Measurements from ENCODE around the gene RNF213.

RNF213 gene

DNA sequence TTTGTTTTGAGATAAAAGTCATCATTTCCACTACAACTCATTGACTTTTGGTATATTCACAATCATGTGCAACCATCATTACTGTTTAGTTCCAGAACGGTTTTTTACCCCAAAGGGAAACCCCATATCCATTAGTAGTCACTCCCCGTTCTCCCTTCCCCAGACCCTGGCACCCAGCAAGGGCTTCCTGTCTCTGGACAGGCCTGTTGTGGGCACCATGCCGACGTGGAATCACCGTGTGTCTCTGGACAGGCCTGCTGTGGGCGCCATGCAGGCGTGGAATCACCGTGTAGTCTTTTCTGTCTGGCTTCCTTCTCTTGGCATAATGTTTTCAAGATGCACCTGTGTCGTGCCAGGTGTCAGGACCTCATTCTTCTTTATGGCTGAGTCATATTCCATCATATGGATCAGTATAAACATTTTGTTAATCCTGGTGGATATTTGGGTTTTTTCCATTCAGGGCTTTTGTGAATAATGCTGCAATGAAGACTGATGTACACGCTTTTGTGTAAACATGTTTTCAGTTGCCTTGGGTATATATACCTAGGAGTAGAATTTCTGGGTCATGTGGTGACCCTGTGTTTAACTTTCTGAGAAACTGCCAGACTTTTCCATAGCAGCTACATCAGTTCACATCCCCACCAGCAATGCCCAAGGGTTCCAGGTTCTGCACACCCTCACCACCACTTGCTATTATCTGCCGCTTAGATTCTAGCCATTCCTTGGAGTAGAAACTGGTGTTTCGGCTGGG is 173.4 kb downstream of the RNF213 start:
- TF ChIP-seq, protein P1, sequence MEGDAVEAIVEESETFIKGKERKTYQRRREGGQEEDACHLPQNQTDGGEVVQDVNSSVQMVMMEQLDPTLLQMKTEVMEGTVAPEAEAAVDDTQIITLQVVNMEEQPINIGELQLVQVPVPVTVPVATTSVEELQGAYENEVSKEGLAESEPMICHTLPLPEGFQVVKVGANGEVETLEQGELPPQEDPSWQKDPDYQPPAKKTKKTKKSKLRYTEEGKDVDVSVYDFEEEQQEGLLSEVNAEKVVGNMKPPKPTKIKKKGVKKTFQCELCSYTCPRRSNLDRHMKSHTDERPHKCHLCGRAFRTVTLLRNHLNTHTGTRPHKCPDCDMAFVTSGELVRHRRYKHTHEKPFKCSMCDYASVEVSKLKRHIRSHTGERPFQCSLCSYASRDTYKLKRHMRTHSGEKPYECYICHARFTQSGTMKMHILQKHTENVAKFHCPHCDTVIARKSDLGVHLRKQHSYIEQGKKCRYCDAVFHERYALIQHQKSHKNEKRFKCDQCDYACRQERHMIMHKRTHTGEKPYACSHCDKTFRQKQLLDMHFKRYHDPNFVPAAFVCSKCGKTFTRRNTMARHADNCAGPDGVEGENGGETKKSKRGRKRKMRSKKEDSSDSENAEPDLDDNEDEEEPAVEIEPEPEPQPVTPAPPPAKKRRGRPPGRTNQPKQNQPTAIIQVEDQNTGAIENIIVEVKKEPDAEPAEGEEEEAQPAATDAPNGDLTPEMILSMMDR (conservative IDR thresholded peaks at IDR 0.05; ENCODE audit: low read depth, low read length): no peak
- DNase-seq (ENCODE audit: low read depth): no peak
- no peak overlapping the region for H3K4me3 ChIP-seq (ENCODE audit: low read depth, low read length)

DNA sequence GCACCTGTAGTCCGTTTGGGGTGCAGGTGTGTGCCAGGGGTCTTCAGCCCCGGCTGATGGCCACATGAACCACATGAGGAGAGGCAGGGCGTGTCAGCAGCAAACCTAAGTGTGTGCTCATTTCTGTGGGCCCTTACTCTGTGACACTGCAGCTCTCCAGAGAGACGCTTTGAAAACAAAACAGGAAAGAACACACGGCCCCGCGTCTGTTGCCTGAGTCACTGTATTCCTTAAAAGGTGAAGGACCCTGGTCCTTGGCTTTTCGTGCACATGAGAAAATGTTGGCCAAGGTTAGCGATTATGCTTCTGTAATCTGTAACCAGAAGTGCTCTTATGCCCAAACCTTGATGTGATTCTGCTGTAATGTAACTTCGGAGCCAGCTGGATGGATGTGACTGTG is 176.9 kb downstream of the RNF213 start:
- TF ChIP-seq, protein P1 (conservative IDR thresholded peaks at IDR 0.05; ENCODE audit: low read depth, low read length): no peak
- H3K4me3 ChIP-seq (ENCODE audit: low read depth, low read length): no peak overlapping the region
- DNase-seq (ENCODE audit: low read depth): no peak

DNA sequence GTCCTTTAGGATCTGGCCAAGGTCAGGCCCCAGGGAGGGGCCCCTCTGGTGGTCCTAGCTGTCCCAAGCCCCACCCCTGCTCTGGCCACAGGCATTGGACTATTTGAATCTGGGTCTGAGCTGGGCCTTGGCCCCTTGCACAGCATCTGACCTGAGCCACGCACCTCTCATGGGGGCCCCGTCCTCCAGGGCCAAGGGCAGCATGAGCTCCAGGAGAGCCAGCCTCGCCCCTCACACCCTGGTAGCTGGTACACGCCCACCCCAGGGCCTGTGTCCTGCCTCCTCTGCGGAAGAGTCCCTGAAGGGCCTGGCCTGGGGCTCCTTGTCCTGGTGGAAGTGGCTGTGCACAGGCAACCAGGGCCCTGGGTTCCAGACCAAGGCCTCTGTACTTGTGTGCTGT is 178.2 kb downstream of the RNF213 start:
- DNase-seq (ENCODE audit: low read depth): no peak
- H3K4me3 ChIP-seq (ENCODE audit: low read depth, low read length): no peak overlapping the region
- TF ChIP-seq, protein P1 (conservative IDR thresholded peaks at IDR 0.05; ENCODE audit: low read depth, low read length): no peak

DNA sequence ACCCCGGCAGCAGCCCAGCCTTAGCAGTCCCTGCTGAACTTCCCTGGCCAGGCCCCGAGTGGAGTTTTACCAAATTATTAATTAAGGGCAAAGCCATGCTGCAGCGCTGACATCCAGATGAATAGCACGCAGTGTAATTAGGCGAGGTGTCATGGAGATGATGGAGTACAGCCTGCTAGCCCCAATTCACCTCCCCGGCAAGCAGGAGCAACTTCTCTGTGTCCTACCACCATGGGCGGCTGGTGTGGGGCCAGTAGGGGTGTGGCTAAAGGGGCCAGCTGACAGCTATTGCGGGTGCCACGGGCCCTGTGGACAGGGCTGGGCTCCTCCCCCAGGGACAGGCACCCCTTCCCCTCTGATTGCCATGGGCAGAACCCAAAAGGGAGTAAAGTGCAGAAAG is 178.8 kb downstream of the RNF213 start:
- H3K4me3 ChIP-seq (ENCODE audit: low read depth, low read length): no peak overlapping the region
- TF ChIP-seq, protein P1 (conservative IDR thresholded peaks at IDR 0.05; ENCODE audit: low read depth, low read length): no peak
- no peak for DNase-seq (ENCODE audit: low read depth)

DNA sequence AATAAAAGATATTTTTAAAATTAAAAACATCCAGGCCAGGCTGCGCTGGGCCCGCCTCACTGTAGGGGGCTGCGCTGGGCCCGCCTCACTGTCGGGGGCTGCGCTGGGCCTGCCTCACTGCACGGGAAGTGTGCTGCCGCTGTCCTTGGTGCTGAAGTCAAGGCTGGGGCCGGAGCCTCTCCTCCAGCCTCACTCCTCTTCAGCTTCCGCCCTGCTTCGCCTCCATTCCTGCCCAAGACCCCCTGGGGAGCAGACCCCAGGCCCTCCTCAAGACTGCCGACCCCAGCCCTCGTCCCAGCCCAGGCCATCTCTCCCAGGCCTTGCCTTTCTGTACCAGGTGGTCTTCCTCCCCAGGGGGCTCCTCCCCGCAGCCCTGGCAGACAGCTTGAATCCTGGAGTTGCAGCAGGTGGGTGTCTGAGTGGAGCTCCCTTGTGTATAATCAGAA is 180.5 kb downstream of the RNF213 start:
- no peak overlapping the region for H3K4me3 ChIP-seq (ENCODE audit: low read depth, low read length)
- TF ChIP-seq, protein P1 (conservative IDR thresholded peaks at IDR 0.05; ENCODE audit: low read depth, low read length): no peak
- DNase-seq (ENCODE audit: low read depth): peak; percentile 56

DNA sequence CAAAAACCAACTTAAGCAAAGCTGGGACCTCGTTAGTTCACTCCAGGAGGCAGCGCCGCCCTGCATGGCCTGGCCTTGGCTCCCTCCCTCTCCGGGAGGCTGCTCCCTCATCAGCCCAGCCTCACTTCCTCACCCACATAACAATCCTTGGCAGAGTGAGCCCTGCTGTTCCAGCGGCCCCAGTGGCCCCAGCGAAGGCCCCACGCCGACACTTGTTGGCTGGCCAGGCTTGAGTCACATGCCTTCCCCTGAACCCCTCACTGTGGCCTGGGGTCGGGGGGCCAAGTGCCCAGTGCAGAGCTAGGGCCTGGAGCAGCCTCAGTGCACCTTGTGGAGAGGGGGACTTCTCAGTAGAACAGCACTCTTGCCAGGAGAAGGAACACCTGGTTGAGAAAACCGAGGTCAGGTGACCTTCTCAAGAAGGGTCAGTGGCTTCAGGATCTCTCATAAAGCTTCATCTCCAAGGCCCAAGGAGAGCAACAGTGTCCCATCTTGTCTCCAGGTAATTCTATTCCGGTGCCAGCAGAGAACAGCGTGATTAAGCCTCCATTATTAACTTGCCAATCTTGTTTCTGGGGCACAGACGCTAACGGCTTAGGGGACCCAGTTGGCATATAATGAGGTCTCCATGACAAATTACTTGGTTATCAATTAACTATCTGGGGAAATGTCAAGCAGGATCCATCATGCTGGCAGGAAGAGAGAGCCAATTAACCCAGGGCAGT is 181.1 kb downstream of the RNF213 start:
- no peak overlapping the region for H3K4me3 ChIP-seq (ENCODE audit: low read depth, low read length)
- TF ChIP-seq, protein P1 (conservative IDR thresholded peaks at IDR 0.05; ENCODE audit: low read depth, low read length): no peak
- no peak for DNase-seq (ENCODE audit: low read depth)
